Mucosa of descending colon (tissue), 3 donors: Measurements from ENCODE around the gene GPAM. TPM values are rescaled to one million over a fixed set of nuclear protein-coding genes. Genes with fewer than 3 reads are reported as not detected.

ENCODE experiments used
- ATAC-seq: fragments of 200-7000 bp; cut with Tn5 transposase; one replicate; pipeline ENCODE4 v1.9.1; 2020; ENCODE audit warnings: mild to moderate bottlenecking, moderate library complexity
- DNase-seq, 3 donors: peaks; one replicate each; pipeline ENCODE4 v3.0.0-alpha.2; 2020
- H3K36me3 ChIP-seq: fragments of 200-600 bp; one replicate; pipeline ENCODE4 v1.8.0; 2021; ENCODE audit warnings: low read depth, mild to moderate bottlenecking
- H3K4me1 ChIP-seq: fragments of 200-600 bp; one replicate; pipeline ENCODE4 v1.8.0; 2021; ENCODE audit warnings: low read depth, mild to moderate bottlenecking
- H3K4me3 ChIP-seq: fragments of 200-600 bp; one replicate; pipeline ENCODE4 v1.8.0; 2021; ENCODE audit warnings: mild to moderate bottlenecking
- H3K9me3 ChIP-seq: fragments of 200-600 bp; one replicate; pipeline ENCODE4 v1.8.0; 2021; ENCODE audit warnings: mild to moderate bottlenecking
- intact Hi-C, 2 donors: fragments of 100-400 bp; cut with DNase I in 1 of 2; cut with micrococcal nuclease in 1 of 2; formaldehyde crosslinking; loops; one replicate each; pipeline versions ENCODE4 v1.11.0 to v1.11.1; 2022; cut with DNase I, micrococcal nuclease
- total RNA-seq, 3 donors: library from RNA; stranded (reverse); fragmentation: NEBNext Ultra II Directional in 2 of 3; extraction: Animal tissue kit (Norgen Biotek cat#: 25700) in 2 of 3; gene quantifications; one replicate each; pipeline versions ENCODE4 v1.2.1 to v1.2.4, GENCODE V29; 2021 to 2023
- TF ChIP-seq, protein P1 (sequence below): fragments of 200-600 bp; IDR thresholded peaks from one replicate; pipeline ENCODE4 v1.8.0; 2022; ENCODE audit warnings: antibody characterized with exemption, mild to moderate bottlenecking
- donor health status: DM: no; HTN: no; CAD: no; lungs with moderate emphysema.
- donor health status: DM: no; HTN: no; CAD: no.
- donor health status: DM: no; HTN: yes; CAD: no.

Gene GPAM
- total RNA-seq, 3 donors from 2014 or later, result 5.8 to 15.5 (median 9.8) TPM

DNA sequence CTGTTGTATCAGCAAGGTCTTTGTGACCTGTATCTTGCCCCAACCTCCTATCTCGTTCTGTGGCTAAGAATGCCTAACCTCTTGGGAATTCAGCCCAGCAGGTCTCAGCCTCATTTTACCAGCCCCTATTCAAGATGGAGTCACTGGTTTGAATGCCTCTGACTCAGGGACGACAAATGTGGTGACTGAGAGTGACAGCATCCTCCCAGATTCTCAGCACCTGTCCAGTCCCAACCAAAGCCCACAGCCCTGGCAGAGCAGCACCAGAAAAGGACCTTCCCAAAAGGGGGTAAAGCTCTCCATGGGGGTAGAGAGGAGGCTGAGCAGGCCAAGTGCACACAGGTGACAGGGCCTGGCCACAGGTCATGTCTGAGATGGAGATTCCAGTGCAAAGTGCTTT lies 35.4 kb upstream of the GPAM start:
- H3K9me3 ChIP-seq, result peaks cover 5% of the 10 kb centered on the region
- intact Hi-C loops, result no loop called here
- no peak overlapping the region for H3K4me3 ChIP-seq
- no peaks in the 10 kb centered on the region for H3K36me3 ChIP-seq
- DNase-seq (no peak), ATAC-seq (no peak)
- TF ChIP-seq, protein P1, sequence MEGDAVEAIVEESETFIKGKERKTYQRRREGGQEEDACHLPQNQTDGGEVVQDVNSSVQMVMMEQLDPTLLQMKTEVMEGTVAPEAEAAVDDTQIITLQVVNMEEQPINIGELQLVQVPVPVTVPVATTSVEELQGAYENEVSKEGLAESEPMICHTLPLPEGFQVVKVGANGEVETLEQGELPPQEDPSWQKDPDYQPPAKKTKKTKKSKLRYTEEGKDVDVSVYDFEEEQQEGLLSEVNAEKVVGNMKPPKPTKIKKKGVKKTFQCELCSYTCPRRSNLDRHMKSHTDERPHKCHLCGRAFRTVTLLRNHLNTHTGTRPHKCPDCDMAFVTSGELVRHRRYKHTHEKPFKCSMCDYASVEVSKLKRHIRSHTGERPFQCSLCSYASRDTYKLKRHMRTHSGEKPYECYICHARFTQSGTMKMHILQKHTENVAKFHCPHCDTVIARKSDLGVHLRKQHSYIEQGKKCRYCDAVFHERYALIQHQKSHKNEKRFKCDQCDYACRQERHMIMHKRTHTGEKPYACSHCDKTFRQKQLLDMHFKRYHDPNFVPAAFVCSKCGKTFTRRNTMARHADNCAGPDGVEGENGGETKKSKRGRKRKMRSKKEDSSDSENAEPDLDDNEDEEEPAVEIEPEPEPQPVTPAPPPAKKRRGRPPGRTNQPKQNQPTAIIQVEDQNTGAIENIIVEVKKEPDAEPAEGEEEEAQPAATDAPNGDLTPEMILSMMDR, result no peak
- H3K4me1 ChIP-seq, result no peaks in the 10 kb centered on the region

DNA sequence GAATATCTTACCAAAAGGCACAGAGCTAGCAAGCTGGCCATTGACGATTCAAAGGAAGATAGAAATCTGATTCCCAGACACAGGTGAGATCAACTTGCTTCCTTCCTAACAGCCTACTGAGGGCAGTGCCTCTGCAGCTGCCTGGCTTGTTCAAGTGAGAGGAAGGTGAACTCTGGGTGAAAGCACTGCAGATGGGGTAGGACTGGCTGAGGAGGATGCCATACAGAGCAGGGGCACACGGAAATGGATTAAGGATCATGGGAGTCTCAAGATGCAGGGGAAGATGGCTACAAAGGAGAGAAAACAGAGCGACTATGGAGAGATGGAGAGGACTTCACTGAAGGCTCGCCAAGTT lies 34.4 kb upstream of the GPAM start:
- no peak overlapping the region for H3K4me3 ChIP-seq
- TF ChIP-seq, protein P1, result no peak
- ATAC-seq (no peak), DNase-seq (no peak)
- H3K9me3 ChIP-seq, result peaks cover 5% of the 10 kb centered on the region
- no peaks in the 10 kb centered on the region for H3K36me3 ChIP-seq
- intact Hi-C loops, result no loop called here
- no peaks in the 10 kb centered on the region for H3K4me1 ChIP-seq

DNA sequence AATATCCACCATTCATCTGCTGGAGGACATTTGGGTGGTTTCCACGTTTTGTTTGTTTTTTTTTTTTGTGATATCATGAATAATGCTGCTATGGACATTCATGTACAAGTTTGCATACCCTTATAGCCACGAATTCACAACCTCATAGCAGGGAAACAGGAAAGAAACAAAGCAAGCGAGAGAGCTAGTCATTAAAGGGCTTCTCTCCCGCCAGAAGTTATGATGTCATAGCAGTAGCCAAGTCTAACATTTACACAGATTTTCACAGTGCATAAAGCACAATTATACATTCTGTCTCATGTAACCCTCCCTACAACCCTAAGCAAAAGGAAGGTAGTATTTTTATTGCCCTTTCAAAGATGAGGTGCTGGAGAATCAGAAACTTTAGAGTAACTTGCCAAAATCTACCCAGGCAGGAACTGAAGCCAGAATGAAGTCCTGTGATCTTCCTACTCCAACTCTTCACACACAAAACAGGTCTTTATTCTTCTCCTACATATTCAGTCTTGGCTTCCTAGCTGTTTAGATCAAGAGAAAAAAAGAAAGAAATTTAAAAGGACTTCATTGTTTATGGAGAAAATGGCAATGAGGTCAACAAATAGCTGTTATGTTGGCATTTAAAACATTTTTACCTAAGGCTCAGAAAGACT lies 33.9 kb upstream of the GPAM start:
- ATAC-seq (no peak), DNase-seq (no peak)
- intact Hi-C loops, result no loop called here
- Histone ChIP-seq H3K9me3 (peaks cover 5% of the 10 kb centered on the region), H3K4me1 (no peaks in the 10 kb centered on the region), H3K36me3 (no peaks in the 10 kb centered on the region), H3K4me3 (no peak overlapping the region)
- TF ChIP-seq, protein P1, result no peak

- Histone ChIP-seq H3K9me3 (peaks cover 5% of the 10 kb centered on the region), H3K4me1 (no peaks in the 10 kb centered on the region), H3K4me3 (no peak overlapping the region), H3K36me3 (no peaks in the 10 kb centered on the region)
- TF ChIP-seq, protein P1, result no peak
- DNase-seq (no peak), ATAC-seq (no peak)
- intact Hi-C loops, result no loop called here
These were observed 33.4 kb upstream of the GPAM start for GRCh38 chr10:112216966-112217365.

- Histone ChIP-seq H3K4me3 (no peak overlapping the region), H3K4me1 (no peaks in the 10 kb centered on the region), H3K9me3 (peaks cover 5% of the 10 kb centered on the region), H3K36me3 (no peaks in the 10 kb centered on the region)
- intact Hi-C loops, result no loop called here
- TF ChIP-seq, protein P1, result no peak
- DNase-seq (no peak), ATAC-seq (no peak)
These were observed 32.6 kb upstream of the GPAM start for GRCh38 chr10:112216151-112216550.

DNA sequence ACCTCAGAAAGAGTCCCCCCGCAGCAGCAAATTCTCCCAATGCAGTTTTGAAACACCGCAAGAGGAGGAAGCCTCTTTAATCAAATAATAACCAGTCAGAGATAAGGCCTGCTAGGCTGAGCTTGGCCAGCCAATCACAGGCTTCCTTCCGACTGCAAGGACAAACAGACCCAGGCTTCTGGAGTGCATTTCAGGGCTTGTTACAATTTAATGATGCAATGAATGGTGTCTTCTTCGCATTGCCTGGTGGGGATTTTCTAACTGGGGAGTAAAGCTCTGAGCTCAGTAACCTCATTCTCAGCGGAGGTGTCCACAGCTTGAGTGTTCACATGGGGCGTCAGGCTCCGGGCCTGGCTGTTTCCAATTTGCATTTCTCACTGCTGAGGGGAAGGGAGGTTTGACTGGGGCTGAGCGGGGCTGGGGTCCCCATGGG lies 31.8 kb upstream of the GPAM start:
- H3K9me3 ChIP-seq, result peaks cover 5% of the 10 kb centered on the region
- DNase-seq, result no peak
- H3K4me1 ChIP-seq, result no peaks in the 10 kb centered on the region
- H3K36me3 ChIP-seq, result no peaks in the 10 kb centered on the region
- H3K4me3 ChIP-seq, result no peak overlapping the region
- intact Hi-C loops, result no loop called here
- TF ChIP-seq, protein P1, result no peak
- no peak for ATAC-seq
